HG03095 (cell line): Measurements from ENCODE around the gene MLXIP.
"Not testable (repeated sequence)": the region's sequence is repeated elsewhere in the genome, so short reads cannot be mapped to it uniquely, and the experiment has no call there.

Experiments
- ATAC-seq: cut with Tn5 transposase; IDR thresholded peaks from one replicate; pipeline ENCODE4 v1.9.1; 2021; ENCODE audit warnings: moderate library complexity; ENCODE audit not compliant: unreplicated experiment

The MLXIP gene

DNA sequence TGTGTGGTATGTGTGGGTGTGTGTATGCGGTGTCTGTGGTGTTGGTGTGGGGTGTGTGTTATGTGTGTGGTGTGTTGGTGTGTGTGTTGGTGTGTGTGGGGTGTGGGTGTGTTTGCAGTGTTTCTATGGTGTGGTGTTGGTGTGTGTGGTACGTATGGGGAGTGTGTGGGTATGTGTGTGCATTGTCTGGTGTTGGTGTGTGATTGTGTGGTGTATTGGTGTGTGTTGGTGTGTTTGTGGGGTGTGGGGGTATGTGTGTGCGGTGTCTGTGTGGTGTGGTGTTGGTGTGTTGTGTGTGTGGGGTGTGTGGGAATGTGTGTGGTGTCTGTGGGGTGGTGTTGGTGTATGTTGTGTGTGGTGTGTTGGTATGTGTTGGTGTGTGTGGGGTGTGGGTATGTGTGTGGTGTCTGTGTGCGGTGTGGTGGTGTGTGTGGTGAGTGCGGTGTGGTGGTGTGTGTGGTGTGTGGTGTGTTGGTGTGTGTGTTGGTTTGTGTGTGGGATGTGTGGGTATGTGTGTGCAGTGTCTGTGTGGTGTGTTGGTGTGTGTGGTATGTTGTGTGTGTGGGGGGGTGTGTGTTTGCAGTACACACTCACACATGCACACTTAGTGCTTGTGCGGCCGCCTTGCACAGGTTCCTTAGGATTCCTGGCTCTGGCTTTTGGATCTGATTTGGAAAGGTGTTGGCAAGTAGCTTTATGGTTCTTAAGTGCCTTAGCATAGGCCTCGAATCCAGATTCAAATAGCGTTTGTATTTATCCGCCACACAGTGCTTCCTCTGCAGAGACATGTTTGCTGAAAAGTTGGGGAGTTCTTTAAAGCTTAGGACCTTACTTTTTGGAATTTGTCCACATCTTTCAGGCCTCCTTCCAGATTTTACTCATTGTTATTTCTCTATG is 16.4 kb downstream of the MLXIP start:
- no peak for ATAC-seq

DNA sequence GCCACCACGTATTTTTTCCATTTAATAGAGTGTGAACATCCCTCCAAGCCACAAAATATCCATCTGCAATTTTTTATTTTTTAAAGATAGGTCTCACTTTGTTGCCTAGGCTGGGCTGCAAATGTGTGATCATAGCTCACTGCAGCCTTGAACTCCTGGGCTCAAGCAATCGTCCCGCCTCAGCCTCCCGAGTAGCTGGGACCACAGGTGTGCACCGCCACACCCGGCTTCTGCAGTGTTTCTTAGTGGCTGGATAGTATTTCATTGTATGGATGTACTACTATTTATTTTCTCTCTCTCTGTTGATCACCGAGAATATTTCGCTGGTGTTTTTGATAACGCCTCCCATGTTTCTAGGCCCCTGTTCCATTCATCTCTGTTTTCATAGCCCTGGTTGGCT is 17.5 kb downstream of the MLXIP start:
- no peak for ATAC-seq

GRCh38 chr12:122096591-122097149 is 18.1 kb downstream of the MLXIP start:
- no peak for ATAC-seq

- no peak for ATAC-seq
Observed at GRCh38 chr12:122097584-122097926, 19.0 kb downstream of the MLXIP start.

- ATAC-seq: no peak
Observed at GRCh38 chr12:122097927-122098756, 19.6 kb downstream of the MLXIP start.

- ATAC-seq: no peak
Observed at GRCh38 chr12:122099280-122099749, 20.8 kb downstream of the MLXIP start.

DNA sequence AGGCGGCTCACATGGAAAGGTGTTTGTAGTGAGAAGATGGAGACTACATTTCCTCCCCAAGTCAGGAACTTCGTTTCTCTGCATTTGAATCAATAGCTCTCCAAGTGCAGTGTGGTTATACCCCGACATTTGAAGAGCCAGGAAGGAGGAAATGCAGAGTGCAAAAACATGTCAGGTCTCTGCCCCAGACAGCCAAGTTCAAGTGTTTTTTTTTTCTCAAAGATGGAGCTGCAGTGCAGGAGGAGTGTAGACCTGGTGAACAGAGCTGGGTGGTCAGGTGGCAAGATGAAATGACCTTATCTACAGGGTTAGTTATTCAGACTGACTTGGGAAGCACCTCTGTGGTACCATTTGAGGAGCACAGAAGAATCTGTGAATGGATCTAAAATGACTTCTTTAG is 21.3 kb downstream of the MLXIP start:
- ATAC-seq: no peak

- ATAC-seq: no peak
Observed at GRCh38 chr12:122100568-122100967, 22.0 kb downstream of the MLXIP start.

GRCh38 chr12:122102331-122102730 is 23.8 kb downstream of the MLXIP start:
- ATAC-seq: no peak

DNA sequence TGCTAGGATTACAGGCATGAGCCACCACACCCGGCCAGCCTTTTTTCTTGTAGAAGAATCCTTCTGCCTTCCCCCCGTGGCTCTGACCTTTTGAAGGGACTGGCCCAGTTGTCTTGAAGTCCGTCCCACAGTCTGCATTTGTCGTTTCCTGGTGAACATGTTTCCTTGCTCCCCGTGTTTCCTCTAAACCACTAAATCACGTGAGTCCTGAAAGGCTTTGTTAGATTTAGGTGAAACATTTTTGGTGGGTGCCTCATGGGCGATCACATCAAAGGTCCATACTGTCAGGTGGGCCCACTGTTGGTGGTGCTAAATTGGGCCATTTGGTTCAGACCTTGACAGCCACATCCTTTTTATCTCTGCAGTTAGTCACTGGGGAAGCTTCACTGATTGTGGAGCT is 26.3 kb downstream of the MLXIP start:
- ATAC-seq: no peak

DNA sequence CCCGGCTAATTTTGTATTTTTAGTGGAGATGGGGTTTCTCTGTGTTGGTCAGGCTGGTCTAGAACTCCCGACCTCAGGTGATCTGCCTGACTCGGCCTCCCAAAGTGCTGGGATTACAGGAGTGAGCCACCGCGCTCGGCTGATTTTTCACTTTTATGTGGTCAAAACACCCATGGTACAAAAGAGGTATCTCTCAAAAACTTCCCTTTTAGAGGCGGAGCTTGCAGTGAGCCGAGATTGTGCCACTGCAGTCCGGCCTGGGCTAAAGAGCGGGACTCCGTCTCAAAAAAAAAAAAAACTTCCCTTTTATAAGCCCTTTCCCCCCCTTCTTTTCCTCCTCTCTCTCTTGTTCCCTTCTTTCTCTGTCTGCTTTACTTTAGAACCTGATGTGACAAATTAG is 26.9 kb downstream of the MLXIP start:
- ATAC-seq: not testable (repeated sequence)

- ATAC-seq: no peak
Observed at GRCh38 chr12:122106843-122107242, 28.3 kb downstream of the MLXIP start.

DNA sequence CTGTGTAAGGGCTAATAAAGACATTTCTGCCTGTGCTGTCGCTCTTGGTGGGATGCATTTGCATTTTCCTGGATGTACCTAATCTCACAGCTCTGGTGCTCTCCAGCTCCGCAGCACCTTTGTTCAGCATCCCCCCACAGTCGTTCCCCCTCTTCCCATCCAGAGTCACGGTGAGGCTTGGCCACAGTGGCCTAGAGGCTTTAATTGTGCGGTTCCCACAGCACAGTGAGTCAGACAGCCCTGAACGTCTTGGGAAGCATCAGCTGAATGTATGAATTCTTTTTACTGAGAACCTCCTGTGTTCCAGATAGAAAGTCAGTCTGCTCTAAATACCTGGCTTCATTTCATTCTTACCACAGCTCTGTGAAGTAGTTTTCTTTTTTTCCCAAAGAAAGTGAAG is 28.7 kb downstream of the MLXIP start:
- ATAC-seq: no peak

- ATAC-seq: no peak
Observed at GRCh38 chr12:122111089-122111641, 32.6 kb downstream of the MLXIP start.

DNA sequence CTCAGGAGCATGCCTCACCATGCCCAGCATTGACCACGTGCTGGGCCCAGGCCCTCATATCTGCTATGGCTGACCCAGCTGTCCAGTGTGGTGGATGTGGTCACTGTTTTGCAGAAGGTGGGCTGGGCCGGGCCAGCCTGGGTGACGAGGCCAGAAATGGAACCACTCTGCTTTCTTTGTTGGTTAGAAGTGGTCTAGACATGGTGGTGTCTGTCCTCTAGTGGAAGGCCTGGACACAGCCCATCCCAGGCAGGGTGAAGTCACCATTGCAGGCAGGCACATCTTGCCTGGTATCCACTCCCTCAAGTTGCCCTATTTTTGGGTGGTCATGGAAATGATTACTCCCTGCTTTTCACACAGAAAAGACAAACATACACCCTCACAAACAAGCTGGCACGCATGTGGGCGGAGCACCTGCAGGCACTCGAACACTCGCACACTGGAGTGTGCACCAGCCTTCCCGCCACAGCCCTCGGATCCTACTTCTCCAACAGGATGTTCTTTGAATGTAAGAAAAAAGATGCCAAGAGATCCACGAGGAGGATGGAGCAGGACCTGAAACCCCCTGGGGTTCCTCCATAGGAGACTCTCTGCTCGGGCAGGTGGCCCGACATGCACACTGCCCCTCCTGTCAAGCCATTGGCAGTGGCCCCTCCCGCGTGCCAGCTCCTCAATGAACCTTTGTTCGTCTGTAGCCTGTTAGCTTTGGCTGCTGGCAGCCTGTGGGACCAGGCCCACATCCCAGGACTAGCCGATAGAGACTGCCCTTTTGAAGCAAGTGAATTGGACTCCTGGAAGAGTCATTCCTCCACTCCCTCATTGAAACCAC is 38.4 kb downstream of the MLXIP start:
- no peak for ATAC-seq

- no peak for ATAC-seq
Observed at GRCh38 chr12:122117979-122118378, 39.4 kb downstream of the MLXIP start.

- not testable (repeated sequence) for ATAC-seq
Observed at GRCh38 chr12:122121341-122121740, 42.8 kb downstream of the MLXIP start.

DNA sequence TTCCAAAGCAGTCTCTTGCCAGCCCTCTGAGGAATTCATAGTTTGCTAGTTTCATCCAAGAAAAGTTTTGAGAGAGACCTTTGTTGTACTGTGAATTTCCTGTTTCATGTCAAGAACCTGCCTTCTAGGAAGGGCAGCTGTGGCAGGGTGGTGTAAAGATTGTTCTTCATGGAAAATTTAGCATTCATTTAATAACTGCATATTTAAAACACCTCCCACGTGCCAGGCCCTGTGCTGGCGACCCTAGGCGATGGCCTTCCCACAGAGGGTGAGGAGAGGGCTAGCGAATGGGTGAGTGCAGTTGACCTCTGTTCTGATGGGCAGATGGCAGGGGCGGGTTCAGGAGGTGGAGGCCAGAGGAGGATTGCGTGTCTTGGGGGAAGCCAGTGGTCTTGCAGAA is 43.2 kb downstream of the MLXIP start:
- no peak for ATAC-seq

DNA sequence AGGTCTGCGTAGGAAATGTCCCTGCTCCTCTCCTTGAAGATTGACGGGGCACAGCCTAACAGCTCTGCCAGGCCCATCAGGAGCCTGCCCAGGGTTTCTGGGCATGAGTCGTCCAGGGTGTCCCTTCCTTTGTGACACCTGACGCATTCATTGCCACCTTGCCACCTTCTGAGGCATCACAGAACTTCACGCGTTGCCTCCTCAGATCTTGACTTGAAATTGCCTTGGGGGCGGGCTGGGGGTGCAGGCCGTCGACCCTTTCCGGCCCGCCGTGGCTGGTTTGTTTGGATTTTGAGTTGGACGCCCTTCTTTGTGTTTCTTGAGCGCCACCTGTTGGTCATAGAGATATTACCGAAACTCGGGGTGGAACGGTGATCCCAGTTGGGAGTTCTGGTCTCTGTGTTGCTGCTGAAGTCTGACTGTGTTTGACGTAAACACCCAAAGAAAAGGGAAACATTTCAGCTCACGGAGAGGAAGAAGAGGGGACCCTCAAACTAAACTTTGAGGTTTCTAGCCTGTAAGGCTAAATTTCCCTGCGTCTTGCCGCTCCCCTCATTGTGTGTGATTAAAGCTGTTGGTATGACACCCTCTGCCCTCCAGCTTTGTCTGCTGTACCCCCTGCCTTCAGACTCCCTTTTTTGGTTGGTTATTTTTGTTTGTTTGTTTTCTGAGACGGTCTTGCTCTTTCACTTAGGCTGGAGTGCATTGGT is 44.6 kb downstream of the MLXIP start:
- ATAC-seq: no peak

DNA sequence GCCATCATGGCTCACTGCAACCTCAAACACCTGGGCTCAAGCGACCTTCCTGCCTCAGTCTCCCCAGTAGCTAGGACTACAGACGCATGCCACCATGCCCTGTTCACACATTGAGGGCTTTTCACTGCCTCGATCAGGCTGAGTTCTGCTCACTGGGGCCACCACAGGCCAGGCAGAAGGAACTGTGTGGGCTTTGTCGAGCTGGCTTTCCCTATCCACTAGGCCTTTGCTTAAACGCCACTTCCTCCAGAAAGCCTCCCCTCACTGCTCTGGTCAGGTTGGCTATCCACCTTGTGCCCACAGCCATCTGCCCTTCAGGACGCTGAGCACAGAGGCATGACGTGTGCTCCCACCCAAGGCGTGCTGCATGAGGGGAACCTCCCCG is 45.2 kb downstream of the MLXIP start:
- ATAC-seq: no peak
